ENCODE data around the gene GRWD1. TPM values are rescaled to one million over a fixed set of nuclear protein-coding genes. Genes with fewer than 3 reads are reported as not detected.

GRWD1 gene
- polyA plus RNA-seq, 6 donors from 2014 or later = 27.8 to 44.8 (median 37.1) TPM

GRCh38 chr19:48501494-48502349 is 55.9 kb downstream of the GRWD1 start:
- Mint-ChIP-seq H3K4me1 (peaks cover 25 to 27% (median 27%) of the 10 kb centered on the region in 3 donors), H3K27me3 (peaks cover 8 to 38% (median 33%) of the 10 kb centered on the region in 3 donors), H3K36me3 (peaks cover 0 to 6% of the 10 kb centered on the region in 2 donors), H3K9me3 (peaks cover 0 to 5% (median 0%) of the 10 kb centered on the region in 7 donors), H3K27ac (peak overlapping the region in 2 of 6 donors; percentile 57 to 76), H3K4me3 (peak overlapping the region in 6 of 8 donors; percentile 50 to 76 (median 74))
- no peak for DNase-seq
- peak; percentile 24 to 25 for ATAC-seq (ENCODE audit: low read depth in 2 of 2)

- H3K4me1 Mint-ChIP-seq = peaks cover 25 to 27% (median 27%) of the 10 kb centered on the region in 3 donors
- ATAC-seq (ENCODE audit: low read depth in 2 of 2) (peak; percentile 74 to 76), DNase-seq (peak; percentile 63)
- H3K9me3 Mint-ChIP-seq = peaks cover 0 to 5% (median 0%) of the 10 kb centered on the region in 7 donors
- peaks cover 4 to 33% (median 28%) of the 10 kb centered on the region in 3 donors for H3K27me3 Mint-ChIP-seq
- H3K36me3 Mint-ChIP-seq = peaks cover 0 to 6% of the 10 kb centered on the region in 2 donors
- peak overlapping the region in 6 of 8 donors; percentile 9 to 74 (median 34) for H3K4me3 Mint-ChIP-seq
- H3K27ac Mint-ChIP-seq = peak overlapping the region in 1 of 6 donors; percentile 19
These were observed 56.7 kb downstream of the GRWD1 start for GRCh38 chr19:48502350-48503018.

- Mint-ChIP-seq H3K27me3 (peaks cover 5 to 43% (median 19%) of the 10 kb centered on the region in 3 donors), H3K9me3 (peaks cover 0 to 5% (median 0%) of the 10 kb centered on the region in 7 donors), H3K4me1 (peaks cover 26 to 31% (median 27%) of the 10 kb centered on the region in 3 donors), H3K27ac (no peak overlapping the region), H3K4me3 (peak overlapping the region in 1 of 8 donors; percentile 19), H3K36me3 (no peaks in the 10 kb centered on the region)
- ATAC-seq (ENCODE audit: low read depth in 2 of 2) (peak in 1 of 2 donors; percentile 14), DNase-seq (no peak)
These were observed 60.5 kb downstream of the GRWD1 start for GRCh38 chr19:48506138-48506733.

Other genes starting within 250 kb of the GRWD1 start
- 100 to 1,000 TPM in 2 of 6 donors, 10 to 100 TPM in 4; 80.9 to 113 (median 92.0) TPM for gene CARD8, start 190.1 kb upstream of the GRWD1 start, polyA plus RNA-seq (ENCODE audit: low read depth in 6 of 6)
- under 1 TPM in 2 of 6 donors, not detected in 4; 0.29 to 0.41 TPM for gene ZNF114, start 175.9 kb upstream of the GRWD1 start, polyA plus RNA-seq (ENCODE audit: low read depth in 6 of 6)
- gene EMP3, start 120.4 kb upstream of the GRWD1 start, polyA plus RNA-seq (ENCODE audit: low read depth in 6 of 6) = 100 to 1,000 TPM; 305 to 450 (median 425) TPM
- 10 to 100 TPM in 1 of 6 donors, 1 to 10 TPM in 5; 3.9 to 12.1 (median 5.9) TPM for gene TMEM143, start 82.0 kb upstream of the GRWD1 start, polyA plus RNA-seq (ENCODE audit: low read depth in 6 of 6)
- gene SYNGR4, start 81.6 kb upstream of the GRWD1 start, polyA plus RNA-seq (ENCODE audit: low read depth in 6 of 6) = not detected
- 10 to 100 TPM; 24.5 to 32.1 (median 26.5) TPM for gene KDELR1, start 54.4 kb upstream of the GRWD1 start, polyA plus RNA-seq (ENCODE audit: low read depth in 6 of 6)
- gene GRIN2D, start 52.3 kb upstream of the GRWD1 start, polyA plus RNA-seq (ENCODE audit: low read depth in 6 of 6) = not detected
- under 1 TPM in 5 of 6 donors, not detected in 1; 0.12 to 0.72 (median 0.24) TPM for gene KCNJ14, start 9.6 kb downstream of the GRWD1 start, polyA plus RNA-seq (ENCODE audit: low read depth in 6 of 6)
- 10 to 100 TPM in 5 of 6 donors, 1 to 10 TPM in 1; 10.0 to 29.9 (median 20.3) TPM for gene CYTH2, start 23.4 kb downstream of the GRWD1 start, polyA plus RNA-seq (ENCODE audit: low read depth in 6 of 6)
- not detected for gene LMTK3, start 65.9 kb downstream of the GRWD1 start, polyA plus RNA-seq (ENCODE audit: low read depth in 6 of 6)
- not detected for gene SULT2B1, start 106.2 kb downstream of the GRWD1 start, polyA plus RNA-seq (ENCODE audit: low read depth in 6 of 6)
- not detected for gene SPACA4, start 160.8 kb downstream of the GRWD1 start, polyA plus RNA-seq (ENCODE audit: low read depth in 6 of 6)
- gene FAM83E, start 169.1 kb downstream of the GRWD1 start, polyA plus RNA-seq (ENCODE audit: low read depth in 6 of 6) = under 1 TPM in 1 of 6 donors, not detected in 5; 0.18 TPM
- 1,000 to 10,000 TPM; 1,850 to 2,706 (median 2,170) TPM for gene RPL18, start 173.2 kb downstream of the GRWD1 start, polyA plus RNA-seq (ENCODE audit: low read depth in 6 of 6)
- 10 to 100 TPM in 4 of 6 donors, 1 to 10 TPM in 2; 5.6 to 16.5 (median 10.8) TPM for gene SPHK2, start 173.5 kb downstream of the GRWD1 start, polyA plus RNA-seq (ENCODE audit: low read depth in 6 of 6)
- gene DBP, start 191.4 kb downstream of the GRWD1 start, polyA plus RNA-seq (ENCODE audit: low read depth in 6 of 6) = 10 to 100 TPM; 27.6 to 73.8 (median 46.4) TPM
- gene CA11, start 200.2 kb downstream of the GRWD1 start, polyA plus RNA-seq (ENCODE audit: low read depth in 6 of 6) = 10 to 100 TPM in 3 of 6 donors, 1 to 10 TPM in 3; 2.8 to 15.2 (median 10.6) TPM
- gene NTN5, start 227.0 kb downstream of the GRWD1 start, polyA plus RNA-seq (ENCODE audit: low read depth in 6 of 6) = not detected
- under 1 TPM in 3 of 6 donors, not detected in 3; 0.11 to 0.26 (median 0.17) TPM for gene FUT2, start 250.0 kb downstream of the GRWD1 start, polyA plus RNA-seq (ENCODE audit: low read depth in 6 of 6)